Natural killer cell (primary cell): ENCODE results near the gene ARHGAP26. TPM values are rescaled to one million over a fixed set of nuclear protein-coding genes. Genes with fewer than 3 reads are reported as not detected.

Experiments
- ATAC-seq, 3 donors: fragments of 150-1000 bp in 2 of 3; fragments of 200-7000 bp in 1 of 3; cut with Tn5 transposase; 1 replicate in 1 of 3; 2 replicates in 2 of 3; pipeline ENCODE4 v1.10.0; 2021; ENCODE audit warnings: mild to moderate bottlenecking in 2 of 3, moderate library complexity in 2 of 3
- DNase-seq, 2 donors: peaks; one replicate each; pipeline versions ENCODE4 v3.0.0 to v3.0.0-alpha.2; 2013 to 2021; ENCODE audit warnings: mixed read lengths in 1 of 2
- H3K27ac ChIP-seq: one replicate; pipeline ENCODE4 v1.5.1; 2013; ENCODE audit warnings: mild to moderate bottlenecking, low read length
- H3K27me3 ChIP-seq: one replicate; pipeline ENCODE4 v1.6.1; 2013; ENCODE audit warnings: low read length; ENCODE audit not compliant: control insufficient read depth, insufficient read depth
- H3K36me3 ChIP-seq: one replicate; pipeline ENCODE4 v1.6.1; 2013; ENCODE audit warnings: low read length; ENCODE audit not compliant: control insufficient read depth, insufficient read depth
- H3K4me1 ChIP-seq: one replicate; pipeline ENCODE4 v1.6.1; 2013; ENCODE audit warnings: low read length; ENCODE audit not compliant: control insufficient read depth, insufficient read depth
- H3K4me3 ChIP-seq: one replicate; pipeline ENCODE4 v1.5.1; 2013; ENCODE audit warnings: low read length
- H3K9me3 ChIP-seq: one replicate; pipeline ENCODE4 v1.6.1; 2013; ENCODE audit warnings: low read length; ENCODE audit not compliant: control insufficient read depth, insufficient read depth
- H3K27ac Mint-ChIP-seq, 2 donors: one replicate each; pipeline ENCODE4 v1.8.0; 2022; ENCODE audit warnings: mild to moderate bottlenecking in 2 of 2, mixed read lengths in 2 of 2, moderate library complexity in 1 of 2
- H3K27me3 Mint-ChIP-seq, 2 donors: one replicate each; pipeline ENCODE4 v1.8.0; 2022; ENCODE audit warnings: low read depth in 2 of 2, mixed read lengths in 2 of 2
- H3K36me3 Mint-ChIP-seq: one replicate; pipeline ENCODE4 v1.8.0; 2022; ENCODE audit warnings: mixed read lengths
- H3K4me1 Mint-ChIP-seq, 2 donors: one replicate each; pipeline ENCODE4 v1.8.0; 2022; ENCODE audit warnings: mixed read lengths in 2 of 2
- H3K4me3 Mint-ChIP-seq: one replicate; pipeline ENCODE4 v1.8.0; 2022; ENCODE audit warnings: mild to moderate bottlenecking, moderate library complexity, mixed read lengths
- H3K9me3 Mint-ChIP-seq, 2 donors: one replicate each; pipeline ENCODE4 v1.8.0; 2022; ENCODE audit warnings: mixed read lengths in 2 of 2
- WGBS: methylation state at CpG from one replicate; pipeline ENCODE4 v1.1.7; 2013; ENCODE audit warnings: missing lambda C conversion rate; ENCODE audit not compliant: insufficient coverage; 5-methylcytosine and 5-hydroxymethylcytosine counted together
- intact Hi-C: fragments of 100-400 bp; cut with micrococcal nuclease; formaldehyde crosslinking; loops from one replicate; pipeline ENCODE4 v1.14.2; 2022
- total RNA-seq, 4 donors: library from RNA; stranded (reverse); fragments of 120-200 nt in 1 of 4; gene quantifications; one replicate each; pipeline versions ENCODE4 v1.2.3 to v1.2.4, GENCODE V29; 2013 to 2022
- TF ChIP-seq, protein P1 (sequence below): fragments of 200-600 bp; IDR thresholded peaks from one replicate; pipeline ENCODE4 v1.8.0; 2022; ENCODE audit warnings: antibody characterized with exemption

ARHGAP26 gene
- total RNA-seq, 3 donors from 2014 or later (not counting 1 experiment from before 2014, with no cell fraction given) = 153 to 159 (median 158) TPM

GRCh38 chr5:142796492-142797109 lies 26.4 kb downstream of the ARHGAP26 start:
- H3K4me3 Mint-ChIP-seq = peak overlapping the region; percentile 77

GRCh38 chr5:142797420-142797819 lies 27.2 kb downstream of the ARHGAP26 start:
- ATAC-seq (no peak), DNase-seq (peak in 1 of 2 donors; percentile 45)
- H3K27ac ChIP-seq = peak overlapping the region; percentile 61
- no peak overlapping the region for H3K4me3 ChIP-seq
- H3K9me3 Mint-ChIP-seq = no peaks in the 10 kb centered on the region
- H3K27me3 ChIP-seq = no peaks in the 10 kb centered on the region
- peak overlapping the region; percentile 77 for H3K4me3 Mint-ChIP-seq
- no peaks in the 10 kb centered on the region for H3K9me3 ChIP-seq
- intact Hi-C loops = no loop called here
- peaks cover 53% of the 10 kb centered on the region for H3K4me1 ChIP-seq
- 65% methylated on average over 2 of the region's 3 CpGs for WGBS
- TF ChIP-seq, protein P1, sequence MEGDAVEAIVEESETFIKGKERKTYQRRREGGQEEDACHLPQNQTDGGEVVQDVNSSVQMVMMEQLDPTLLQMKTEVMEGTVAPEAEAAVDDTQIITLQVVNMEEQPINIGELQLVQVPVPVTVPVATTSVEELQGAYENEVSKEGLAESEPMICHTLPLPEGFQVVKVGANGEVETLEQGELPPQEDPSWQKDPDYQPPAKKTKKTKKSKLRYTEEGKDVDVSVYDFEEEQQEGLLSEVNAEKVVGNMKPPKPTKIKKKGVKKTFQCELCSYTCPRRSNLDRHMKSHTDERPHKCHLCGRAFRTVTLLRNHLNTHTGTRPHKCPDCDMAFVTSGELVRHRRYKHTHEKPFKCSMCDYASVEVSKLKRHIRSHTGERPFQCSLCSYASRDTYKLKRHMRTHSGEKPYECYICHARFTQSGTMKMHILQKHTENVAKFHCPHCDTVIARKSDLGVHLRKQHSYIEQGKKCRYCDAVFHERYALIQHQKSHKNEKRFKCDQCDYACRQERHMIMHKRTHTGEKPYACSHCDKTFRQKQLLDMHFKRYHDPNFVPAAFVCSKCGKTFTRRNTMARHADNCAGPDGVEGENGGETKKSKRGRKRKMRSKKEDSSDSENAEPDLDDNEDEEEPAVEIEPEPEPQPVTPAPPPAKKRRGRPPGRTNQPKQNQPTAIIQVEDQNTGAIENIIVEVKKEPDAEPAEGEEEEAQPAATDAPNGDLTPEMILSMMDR = no peak
- H3K27ac Mint-ChIP-seq = peak overlapping the region; percentile 83 to 90
- no peaks in the 10 kb centered on the region for H3K36me3 ChIP-seq
- no peaks in the 10 kb centered on the region for H3K27me3 Mint-ChIP-seq
- no peaks in the 10 kb centered on the region for H3K36me3 Mint-ChIP-seq
- peaks cover 89 to 90% of the 10 kb centered on the region in 2 donors for H3K4me1 Mint-ChIP-seq

More at GRCh38 chr5:142796492-142797109, 26.4 kb downstream of the ARHGAP26 start:
- no peaks in the 10 kb centered on the region for H3K9me3 ChIP-seq
- no peaks in the 10 kb centered on the region for H3K36me3 ChIP-seq
- no peaks in the 10 kb centered on the region for H3K27me3 ChIP-seq
- peaks cover 52% of the 10 kb centered on the region for H3K4me1 ChIP-seq
- peaks cover 93% of the 10 kb centered on the region in 2 donors for H3K4me1 Mint-ChIP-seq
- H3K9me3 Mint-ChIP-seq = no peaks in the 10 kb centered on the region
- ATAC-seq (no peak), DNase-seq (no peak)
- 86% methylated on average over 4 of the region's 4 CpGs for WGBS
- H3K4me3 ChIP-seq = no peak overlapping the region
- peak overlapping the region; percentile 83 to 90 for H3K27ac Mint-ChIP-seq
- no peak overlapping the region for H3K27ac ChIP-seq
- TF ChIP-seq, protein P1 = no peak
- H3K27me3 Mint-ChIP-seq = no peaks in the 10 kb centered on the region
- H3K36me3 Mint-ChIP-seq = no peaks in the 10 kb centered on the region
- intact Hi-C loops = no loop called here

DNA sequence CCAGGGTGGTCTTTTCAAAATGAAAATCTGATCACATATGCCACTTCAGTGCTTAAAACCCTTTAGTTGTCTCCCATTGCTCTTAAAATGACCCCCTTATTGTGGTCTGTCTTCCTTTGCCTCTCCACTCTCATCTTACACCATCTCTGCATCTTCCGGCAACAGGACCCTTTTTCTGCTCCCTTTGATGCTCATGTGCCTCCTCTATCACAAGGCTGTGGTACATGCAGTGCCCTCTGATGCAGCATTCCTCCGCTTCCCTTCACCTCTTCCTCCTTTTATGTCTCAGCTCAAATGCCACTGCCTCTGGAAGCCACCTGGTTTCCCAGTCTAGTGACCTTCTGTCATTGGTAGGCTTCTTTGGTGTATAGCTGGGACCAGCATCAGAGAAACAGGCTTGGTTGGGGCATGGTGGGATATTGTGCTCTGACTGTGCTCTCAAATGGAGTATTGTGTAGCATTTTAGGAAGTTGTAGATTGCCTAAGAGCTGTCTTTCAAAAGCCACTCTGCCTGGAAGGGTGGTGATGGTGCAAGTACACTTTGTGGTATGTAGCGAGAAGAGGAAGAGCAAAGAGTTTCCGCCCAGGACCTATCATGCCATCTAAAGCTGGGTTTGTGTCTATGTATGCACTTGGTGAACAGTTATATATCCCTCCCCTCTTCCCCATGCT lies 28.1 kb downstream of the ARHGAP26 start:
- intact Hi-C loops = loop anchor here (1.0 to 2.0 kb wide), 3 partner anchors 11 to 27 kb away; no protein-coding TSS in a partner anchor
- no peaks in the 10 kb centered on the region for H3K27me3 ChIP-seq

More for the DNA sequence above, 28.1 kb downstream of the ARHGAP26 start:
- DNase-seq = peak; percentile 29 to 71
- Mint-ChIP-seq H3K27ac (peak overlapping the region; percentile 83 to 90), H3K27me3 (no peaks in the 10 kb centered on the region), H3K4me1 (peaks cover 83 to 84% of the 10 kb centered on the region in 2 donors), H3K36me3 (no peaks in the 10 kb centered on the region), H3K4me3 (peak overlapping the region; percentile 77), H3K9me3 (no peaks in the 10 kb centered on the region)
- ATAC-seq = peak; percentile 66 to 90 (median 82)
- Histone ChIP-seq H3K36me3 (no peaks in the 10 kb centered on the region), H3K4me3 (peak overlapping the region; percentile 15), H3K27ac (peak overlapping the region; percentile 61), H3K9me3 (no peaks in the 10 kb centered on the region), H3K4me1 (peaks cover 53% of the 10 kb centered on the region)
- TF ChIP-seq, protein P1 = no peak
- WGBS = 14% methylated on average over 3 of the region's 4 CpGs
